GM12878 (cell line): ENCODE data around the gene PLEKHG4B. TPM values are rescaled to one million over a fixed set of nuclear protein-coding genes. Genes with fewer than 3 reads are reported as not detected.
"Not testable (repeated sequence)": the region's sequence is repeated elsewhere in the genome, so short reads cannot be mapped to it uniquely, and the experiment has no call there.

Experiments used
- ATAC-seq: fragments of 200-7000 bp; cut with Tn5 transposase; 3 replicates; pipeline ENCODE4 v1.9.1; 2020; ENCODE audit warnings: mild to moderate bottlenecking, moderate library complexity
- BruUV-seq: library from RNA; stranded (reverse); fragments of 400-500 nt; replicated peaks from 2 replicates; lab custom pipeline; 2021; lab: Mats Ljungman, UMichigan
- CTCF ChIA-PET: fragments of 300-600 bp; sonication (Branson Sonifier 250); formaldehyde crosslinking; extraction: SDS; loops from one replicate; lab custom pipeline; 2021; ENCODE audit warnings: inconsistent platforms; lab: Yijun Ruan, JAX
- POLR2A ChIA-PET: fragments of 350-600 bp; formaldehyde crosslinking; extraction: SDS; loops from one replicate; lab custom pipeline; 2021; ENCODE audit warnings: inconsistent platforms; lab: Charles Lee
- RAD21 ChIA-PET: fragments of 300-600 bp; sonication (Branson Sonifier 250); formaldehyde crosslinking; loops from one replicate; lab custom pipeline; 2023; ENCODE audit warnings: antibody characterized with exemption; ENCODE audit not compliant: unreplicated experiment; lab: Charles Lee
- SMC1A ChIA-PET: fragments of 300-600 bp; sonication (Branson Sonifier 250); formaldehyde crosslinking; loops from one replicate; lab custom pipeline; 2023; ENCODE audit not compliant: unreplicated experiment, uncharacterized antibody; lab: Charles Lee
- DNase-seq: peaks from one replicate; pipeline ENCODE4 v3.0.0-alpha.2; 2011; ENCODE audit warnings: low read depth, low spot score
- FAIRE-seq: peaks from 3 replicates; lab custom pipeline; 2011; peaks lifted over from hg19 to GRCh38; lab: Jason Lieb, UNC
- H2AFZ ChIP-seq: 2 replicates; pipeline ENCODE4 v1.6.0; 2011; ENCODE audit warnings: low read depth, low read length, control low read depth; ENCODE audit not compliant: control insufficient read depth
- H3K27ac ChIP-seq: 2 replicates; pipeline ENCODE4 v1.5.1; 2011; ENCODE audit warnings: control low read depth; ENCODE audit not compliant: control insufficient read depth, insufficient read depth
- H3K27me3 ChIP-seq, 2 experiments: replicated peaks in 1 of 2; 2 replicates each; pipeline versions ENCODE4 v1.6.0 to v1.6.1; 2011; ENCODE audit warnings: low read length in 1 of 2; ENCODE audit not compliant: control insufficient read depth in 2 of 2, insufficient read depth in 2 of 2
- H3K36me3 ChIP-seq, 2 experiments: 2 replicates each; pipeline ENCODE4 v1.5.1; 2011; ENCODE audit warnings: low read length in 1 of 2; ENCODE audit not compliant: control insufficient read depth in 2 of 2, insufficient read depth in 2 of 2
- H3K4me1 ChIP-seq: 2 replicates; pipeline ENCODE4 v1.6.1; 2011; ENCODE audit warnings: mild to moderate bottlenecking, low read length, moderate library complexity, mixed read lengths; ENCODE audit not compliant: control insufficient read depth, insufficient read depth
- H3K4me2 ChIP-seq: 2 replicates; pipeline ENCODE4 v1.6.0; 2011; ENCODE audit warnings: control low read depth; ENCODE audit not compliant: control insufficient read depth, insufficient read depth
- H3K4me3 ChIP-seq: fragments of 200-600 bp; sonication (generic); 2 replicates; pipeline ENCODE4 v1.5.1; 2016
- H3K79me2 ChIP-seq: 2 replicates; pipeline ENCODE4 v1.6.0; 2011; ENCODE audit warnings: low read length; ENCODE audit not compliant: control insufficient read depth, insufficient read depth
- H3K9ac ChIP-seq: 2 replicates; pipeline ENCODE4 v1.8.0; 2011; ENCODE audit warnings: low read length, control low read depth, mixed read lengths; ENCODE audit not compliant: control insufficient read depth, insufficient read depth
- H3K9me3 ChIP-seq: replicated peaks from 3 replicates; pipeline ENCODE4 v1.5.1; 2011; ENCODE audit warnings: mild to moderate bottlenecking, low read length; ENCODE audit not compliant: control insufficient read depth, insufficient read depth
- H4K20me1 ChIP-seq: 2 replicates; pipeline ENCODE4 v1.6.0; 2011; ENCODE audit not compliant: control insufficient read depth, insufficient read depth
- WGBS: methylation state at CpG from one replicate; pipeline ENCODE4 v1.1.6; 2016; ENCODE audit warnings: low lambda C conversion rate; ENCODE audit not compliant: insufficient replicate concordance, insufficient coverage; ENCODE audit errors: missing lambda C conversion rate; 5-methylcytosine and 5-hydroxymethylcytosine counted together
- in situ Hi-C: fragments of 300-500 bp; cut with MboI; formaldehyde crosslinking; loops from 9 replicates; pipeline ENCODE4 v1.14.3; 2018; ENCODE audit warnings: mixed read lengths
- intact Hi-C: fragments of 100-400 bp; cut with micrococcal nuclease; formaldehyde crosslinking; loops from one replicate; pipeline ENCODE4 v1.14.2; 2022; ENCODE audit not compliant: unreplicated experiment
- polyA plus RNA-seq, 11 experiments: library from polyadenylated mRNA; depleted of rRNA in 4 of 11; unstranded in 6 of 11; stranded (reverse) in 5 of 11; fragments of >200 nt; fragmentation: Nextera tagmentation in 4 of 11; fragmentation: Illumina TruSeq in 1 of 11; extraction: Ambion mirVana in 4 of 11; extraction: Trizol in 1 of 11; gene quantifications; 1 replicate in 1 of 11; 2 replicates in 10 of 11; pipeline versions ENCODE4 v1.2.1 to v1.2.3, GENCODE V29; 2011 to 2016; ENCODE audit warnings: inconsistent platforms in 2 of 11, missing spikeins in 2 of 11, low read depth in 1 of 11
- small RNA-seq: library from RNA; depleted of rRNA; stranded (forward); fragments of <200 nt; gene quantifications from one replicate; pipeline ENCODE3, GENCODE V24; 2014
- total RNA-seq, 4 experiments: library from RNA; depleted of rRNA in 3 of 4; stranded (reverse); fragments of >200 nt in 3 of 4; fragmentation: Illumina TruSeq in 1 of 4; extraction: Trizol in 1 of 4; gene quantifications; 2 replicates each; pipeline versions ENCODE4 v1.2.1 to v1.2.3, GENCODE V29; 2013 to 2021

The PLEKHG4B gene
- total and polyA plus RNA-seq, 10 of the 15 experiments (the other 5 are each of a cell fraction or from before 2014, with no cell fraction given) = under 0.01 to 0.05 (median 0.01) TPM; not detected in 6

DNA sequence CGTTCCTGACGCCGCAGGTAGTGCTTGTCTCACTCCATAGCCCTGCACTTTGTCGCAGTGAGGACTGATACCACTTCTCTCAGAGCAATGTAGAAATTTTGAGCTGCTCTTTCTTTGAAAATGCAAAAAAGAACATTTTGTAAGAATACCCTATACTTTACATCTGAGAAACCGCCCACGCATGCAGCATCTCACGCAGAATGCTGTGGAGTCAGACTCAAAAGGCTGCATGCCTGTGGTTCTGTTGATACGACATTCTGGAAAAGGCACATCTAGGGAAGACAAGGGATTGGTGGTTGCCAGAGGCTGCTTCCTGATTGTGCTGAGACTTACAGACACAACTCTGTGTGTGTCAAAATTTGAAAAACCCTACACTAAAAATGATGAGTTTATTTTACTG lies 146.0 kb downstream of the PLEKHG4B start:
- ATAC-seq, H3K4me1 ChIP-seq, DNase-seq, H4K20me1 ChIP-seq, CTCF ChIA-PET, H3K27me3 ChIP-seq, POLR2A ChIA-PET, H3K27ac ChIP-seq, intact Hi-C loops, H3K9me3 ChIP-seq, H2AFZ ChIP-seq, SMC1A ChIA-PET, H3K4me2 ChIP-seq, FAIRE-seq, RAD21 ChIA-PET, H3K79me2 ChIP-seq, H3K4me3 ChIP-seq, in situ Hi-C loops, H3K9ac ChIP-seq: not testable (repeated sequence)
- H3K36me3 ChIP-seq = peaks cover 3 to 14% of the 10 kb centered on the region in 2 experiments; a peak in 3 of 4 replicates
- WGBS = over 99% methylated on average over 8 of the region's 8 CpGs
- TSS peak; percentile 1 for BruUV-seq

Small RNA genes within 50 kb of the gene (small RNA-seq; reads per million reads assigned to genes)
- not detected for gene RF00019

Other genes with a start within 250 kb of the PLEKHG4B start
- 0.06 and 0.16 TPM in 2 replicates for gene LRRC14B, start 99.3 kb downstream of the PLEKHG4B start, total RNA-seq (2014; rRNA removed)
- not detected in 2 replicates for gene LRRC14B, start 99.3 kb downstream of the PLEKHG4B start, total RNA-seq (2014; rRNA removed; fragmentation: Illumina TruSeq; extraction: Trizol)
- 0.31 and 0.32 TPM in 2 replicates for gene LRRC14B, start 99.3 kb downstream of the PLEKHG4B start, total RNA-seq (2021)
- gene LRRC14B, start 99.3 kb downstream of the PLEKHG4B start, polyA plus RNA-seq (2011; rRNA removed) = not detected in 2 replicates
- not detected in 2 replicates for gene LRRC14B, start 99.3 kb downstream of the PLEKHG4B start, polyA plus RNA-seq (2014; fragmentation: Illumina TruSeq; extraction: Trizol)
- not detected for gene LRRC14B, start 99.3 kb downstream of the PLEKHG4B start, polyA plus RNA-seq (2014; fragmentation: Nextera tagmentation; extraction: Ambion mirVana)
- gene LRRC14B, start 99.3 kb downstream of the PLEKHG4B start, polyA plus RNA-seq (2014; rRNA removed) = 0.06 and 0.18 TPM in 2 replicates
- gene LRRC14B, start 99.3 kb downstream of the PLEKHG4B start, polyA plus RNA-seq (2016; fragmentation: Nextera tagmentation; extraction: Ambion mirVana) = under 1 TPM; 0.13 to 0.24 TPM
- gene CCDC127, start 126.0 kb downstream of the PLEKHG4B start, total RNA-seq (2014; rRNA removed) = 2.3 and 3.4 TPM in 2 replicates
- 1.9 and 2.1 TPM in 2 replicates for gene CCDC127, start 126.0 kb downstream of the PLEKHG4B start, total RNA-seq (2014; rRNA removed; fragmentation: Illumina TruSeq; extraction: Trizol)
- gene CCDC127, start 126.0 kb downstream of the PLEKHG4B start, total RNA-seq (2021) = 2.9 and 4.1 TPM in 2 replicates
- gene CCDC127, start 126.0 kb downstream of the PLEKHG4B start, polyA plus RNA-seq (2011; rRNA removed) = 2.1 and 2.2 TPM in 2 replicates
- 1.4 and 1.9 TPM in 2 replicates for gene CCDC127, start 126.0 kb downstream of the PLEKHG4B start, polyA plus RNA-seq (2014; fragmentation: Illumina TruSeq; extraction: Trizol)
- gene CCDC127, start 126.0 kb downstream of the PLEKHG4B start, polyA plus RNA-seq (2014; fragmentation: Nextera tagmentation; extraction: Ambion mirVana) = 1 to 10 TPM; 2.8 to 3.8 TPM
- 2.2 and 3.7 TPM in 2 replicates for gene CCDC127, start 126.0 kb downstream of the PLEKHG4B start, polyA plus RNA-seq (2014; rRNA removed)
- 1 to 10 TPM; 6.5 to 6.9 TPM for gene CCDC127, start 126.0 kb downstream of the PLEKHG4B start, polyA plus RNA-seq (2016; fragmentation: Nextera tagmentation; extraction: Ambion mirVana)
- gene SDHA, start 126.2 kb downstream of the PLEKHG4B start, total RNA-seq (2014; rRNA removed) = 76.7 and 79.9 TPM in 2 replicates
- 74.9 and 82.0 TPM in 2 replicates for gene SDHA, start 126.2 kb downstream of the PLEKHG4B start, total RNA-seq (2014; rRNA removed; fragmentation: Illumina TruSeq; extraction: Trizol)
- 124 and 128 TPM in 2 replicates for gene SDHA, start 126.2 kb downstream of the PLEKHG4B start, total RNA-seq (2021)
- gene SDHA, start 126.2 kb downstream of the PLEKHG4B start, polyA plus RNA-seq (2011; rRNA removed) = 80.6 and 141 TPM in 2 replicates
- gene SDHA, start 126.2 kb downstream of the PLEKHG4B start, polyA plus RNA-seq (2014; fragmentation: Illumina TruSeq; extraction: Trizol) = 48.0 and 79.2 TPM in 2 replicates
- gene SDHA, start 126.2 kb downstream of the PLEKHG4B start, polyA plus RNA-seq (2014; fragmentation: Nextera tagmentation; extraction: Ambion mirVana) = 100 to 1,000 TPM in 1 of 2 experiments, 10 to 100 TPM in 1; 63.3 to 122 TPM
- gene SDHA, start 126.2 kb downstream of the PLEKHG4B start, polyA plus RNA-seq (2014; rRNA removed) = 85.5 and 94.7 TPM in 2 replicates
- 100 to 1,000 TPM; 193 to 205 TPM for gene SDHA, start 126.2 kb downstream of the PLEKHG4B start, polyA plus RNA-seq (2016; fragmentation: Nextera tagmentation; extraction: Ambion mirVana)
- gene PDCD6, start 179.5 kb downstream of the PLEKHG4B start, total RNA-seq (2014; rRNA removed) = 144 and 148 TPM in 2 replicates
- 105 and 111 TPM in 2 replicates for gene PDCD6, start 179.5 kb downstream of the PLEKHG4B start, total RNA-seq (2014; rRNA removed; fragmentation: Illumina TruSeq; extraction: Trizol)
- 91.5 and 92.5 TPM in 2 replicates for gene PDCD6, start 179.5 kb downstream of the PLEKHG4B start, total RNA-seq (2021)
- gene PDCD6, start 179.5 kb downstream of the PLEKHG4B start, polyA plus RNA-seq (2011; rRNA removed) = 253 and 286 TPM in 2 replicates
- gene PDCD6, start 179.5 kb downstream of the PLEKHG4B start, polyA plus RNA-seq (2014; fragmentation: Illumina TruSeq; extraction: Trizol) = 97.2 and 108 TPM in 2 replicates
- gene PDCD6, start 179.5 kb downstream of the PLEKHG4B start, polyA plus RNA-seq (2014; fragmentation: Nextera tagmentation; extraction: Ambion mirVana) = 10 to 100 TPM; 28.6 to 58.4 TPM
- 135 and 154 TPM in 2 replicates for gene PDCD6, start 179.5 kb downstream of the PLEKHG4B start, polyA plus RNA-seq (2014; rRNA removed)
- 100 to 1,000 TPM; 228 TPM for gene PDCD6, start 179.5 kb downstream of the PLEKHG4B start, polyA plus RNA-seq (2016; fragmentation: Nextera tagmentation; extraction: Ambion mirVana)
- 19.6 and 22.1 TPM in 2 replicates for gene AHRR, start 229.5 kb downstream of the PLEKHG4B start, total RNA-seq (2014; rRNA removed)
- 9.4 and 11.7 TPM in 2 replicates for gene AHRR, start 229.5 kb downstream of the PLEKHG4B start, total RNA-seq (2014; rRNA removed; fragmentation: Illumina TruSeq; extraction: Trizol)
- 27.8 and 35.2 TPM in 2 replicates for gene AHRR, start 229.5 kb downstream of the PLEKHG4B start, total RNA-seq (2021)
- gene AHRR, start 229.5 kb downstream of the PLEKHG4B start, polyA plus RNA-seq (2011; rRNA removed) = 13.5 and 17.3 TPM in 2 replicates
- gene AHRR, start 229.5 kb downstream of the PLEKHG4B start, polyA plus RNA-seq (2014; fragmentation: Illumina TruSeq; extraction: Trizol) = 5.7 and 10.8 TPM in 2 replicates
- 1 to 10 TPM in 1 of 2 experiments, under 1 TPM in 1; 0.90 to 1.1 TPM for gene AHRR, start 229.5 kb downstream of the PLEKHG4B start, polyA plus RNA-seq (2014; fragmentation: Nextera tagmentation; extraction: Ambion mirVana)
- gene AHRR, start 229.5 kb downstream of the PLEKHG4B start, polyA plus RNA-seq (2014; rRNA removed) = 29.8 and 30.6 TPM in 2 replicates
- gene AHRR, start 229.5 kb downstream of the PLEKHG4B start, polyA plus RNA-seq (2016; fragmentation: Nextera tagmentation; extraction: Ambion mirVana) = 10 to 100 TPM; 21.1 to 21.3 TPM